Naive thymus-derived CD4-positive, alpha-beta T cell (primary cell): Measurements from ENCODE around the gene NRCAM. TPM values are rescaled to one million over a fixed set of nuclear protein-coding genes. Genes with fewer than 3 reads are reported as not detected.

Experiments
- ATAC-seq: fragments of 150-1000 bp; cut with Tn5 transposase; 2 replicates; pipeline ENCODE4 v1.10.0; 2021; ENCODE audit warnings: mild to moderate bottlenecking, moderate library complexity
- CTCF ChIA-PET: fragments of 350-600 bp; sonication (Branson Sonifier 250); formaldehyde crosslinking; loops from one replicate; lab custom pipeline; 2021; ENCODE audit warnings: antibody characterized with exemption; lab: Charles Lee
- POLR2A ChIA-PET: fragments of 350-600 bp; sonication (Branson Sonifier 250); formaldehyde crosslinking; loops from one replicate; lab custom pipeline; 2021; ENCODE audit warnings: antibody characterized with exemption, inconsistent platforms; lab: Charles Lee
- DNase-seq, 9 donors: peaks; one replicate each; pipeline versions ENCODE4 v3.0.0 to v3.0.0-alpha.2; 2020 to 2022; ENCODE audit warnings: mixed read lengths in 1 of 9
- H3K27ac ChIP-seq: one replicate; pipeline ENCODE4 v1.7.0; 2013; ENCODE audit warnings: mild to moderate bottlenecking, low read depth, low read length, moderate library complexity
- H3K27me3 ChIP-seq, 2 donors: one replicate each; pipeline ENCODE4 v1.7.0; 2013; ENCODE audit warnings: low read length in 2 of 2, mild to moderate bottlenecking in 2 of 2, moderate library complexity in 2 of 2; ENCODE audit not compliant: control insufficient read depth in 2 of 2, insufficient read depth in 2 of 2
- H3K36me3 ChIP-seq, 3 experiments: 1 replicate in 2 of 3; 2 replicates in 1 of 3; pipeline ENCODE4 v1.7.0; 2013; ENCODE audit warnings: low read length in 3 of 3, mild to moderate bottlenecking in 3 of 3, moderate library complexity in 1 of 3; ENCODE audit not compliant: insufficient read depth in 3 of 3, control insufficient read depth in 2 of 3
- H3K4me1 ChIP-seq, 2 donors: one replicate each; pipeline ENCODE4 v1.7.0; 2013; ENCODE audit warnings: low read length in 2 of 2, mild to moderate bottlenecking in 2 of 2, moderate library complexity in 1 of 2; ENCODE audit not compliant: control insufficient read depth in 2 of 2, insufficient read depth in 2 of 2
- H3K4me3 ChIP-seq: 2 replicates; pipeline ENCODE4 v1.7.0; 2013; ENCODE audit warnings: mild to moderate bottlenecking, low read length
- H3K9me3 ChIP-seq, 3 experiments: 1 replicate in 2 of 3; 2 replicates in 1 of 3; pipeline ENCODE4 v1.7.0; 2013; ENCODE audit warnings: low read length in 3 of 3; ENCODE audit not compliant: control insufficient read depth in 2 of 3
- H3K27ac Mint-ChIP-seq, 9 donors: one replicate each; pipeline ENCODE4 v1.8.0; 2020 to 2022; ENCODE audit warnings: mixed read lengths in 9 of 9, mild to moderate bottlenecking in 8 of 9, moderate library complexity in 5 of 9, inconsistent platforms in 2 of 9
- H3K27me3 Mint-ChIP-seq, 5 donors: one replicate each; pipeline ENCODE4 v1.8.0; 2021 to 2022; ENCODE audit warnings: mixed read lengths in 5 of 5, mild to moderate bottlenecking in 1 of 5
- H3K36me3 Mint-ChIP-seq, 5 donors: one replicate each; pipeline ENCODE4 v1.8.0; 2020 to 2022; ENCODE audit warnings: mixed read lengths in 5 of 5, mild to moderate bottlenecking in 3 of 5, inconsistent platforms in 1 of 5
- H3K4me1 Mint-ChIP-seq, 7 donors: one replicate each; pipeline ENCODE4 v1.8.0; 2020 to 2022; ENCODE audit warnings: mixed read lengths in 7 of 7, mild to moderate bottlenecking in 3 of 7, inconsistent platforms in 1 of 7
- H3K4me3 Mint-ChIP-seq, 10 donors: one replicate each; pipeline ENCODE4 v1.8.0; 2020 to 2022; ENCODE audit warnings: mild to moderate bottlenecking in 10 of 10, mixed read lengths in 10 of 10, moderate library complexity in 6 of 10, inconsistent platforms in 2 of 10
- H3K9me3 Mint-ChIP-seq, 11 donors: one replicate each; pipeline ENCODE4 v1.8.0; 2020 to 2022; ENCODE audit warnings: mixed read lengths in 11 of 11, mild to moderate bottlenecking in 4 of 11, inconsistent platforms in 1 of 11, moderate library complexity in 1 of 11
- intact Hi-C, 2 donors: fragments of 100-400 bp; cut with micrococcal nuclease; formaldehyde crosslinking; loops; one replicate each; pipeline ENCODE4 v1.15.1; 2023
- polyA plus RNA-seq, 2 donors: library from polyadenylated mRNA; unstranded; fragments of 300-500 nt; fragmentation: Illumina TruSeq; gene quantifications; one replicate each; pipeline ENCODE4 v1.2.3, GENCODE V29; 2021
- total RNA-seq, 6 experiments: library from RNA in 5 of 6; stranded (reverse) in 5 of 6; gene quantifications; 1 replicate in 5 of 6; 2 replicates in 1 of 6; pipeline ENCODE4 v1.2.3 and lab custom pipeline; 2021 to 2026

The NRCAM gene
- total and polyA plus RNA-seq, 7 experiments from 2014 or later = 2.1 to 13.6 (median 6.4) TPM; not detected in 1

DNA sequence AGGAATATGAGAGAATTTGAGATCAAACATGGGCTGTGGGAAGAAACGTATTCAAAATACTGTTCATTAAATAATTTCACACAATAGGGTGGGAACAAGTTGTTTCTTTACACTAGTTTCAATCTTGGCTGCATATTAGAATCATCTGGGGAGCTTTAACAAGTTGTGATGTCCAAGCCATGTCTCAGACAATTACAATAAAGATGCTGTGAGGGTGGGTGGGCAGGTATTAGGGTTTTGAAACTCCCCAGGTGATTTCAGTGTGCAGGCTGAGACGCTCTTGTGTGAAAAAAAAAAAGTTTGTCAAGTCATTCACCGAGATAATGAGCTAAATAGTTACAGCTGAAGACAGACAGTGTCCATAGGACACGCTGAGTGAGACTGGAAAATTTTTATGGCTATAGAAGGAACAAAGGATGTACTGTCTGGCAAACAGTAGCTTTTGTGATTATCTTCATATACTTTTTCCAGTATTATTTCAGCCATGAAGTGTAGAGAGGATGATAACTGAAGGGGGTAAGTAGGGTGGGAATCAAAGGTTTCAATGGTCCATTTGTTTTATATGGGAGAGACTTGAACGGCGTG lies 313.5 kb downstream of the NRCAM start:
- Histone ChIP-seq H3K27me3 (no peaks in the 10 kb centered on the region), H3K36me3 (no peaks in the 10 kb centered on the region), H3K4me3 (no peak overlapping the region), H3K9me3 (no peaks in the 10 kb centered on the region), H3K27ac (no peak overlapping the region), H3K4me1 (no peaks in the 10 kb centered on the region)
- Mint-ChIP-seq H3K4me1 (peaks cover 0 to 4% (median 0%) of the 10 kb centered on the region in 7 donors), H3K36me3 (peaks cover 0 to 2% (median 0%) of the 10 kb centered on the region in 5 donors), H3K9me3 (peaks cover 0 to 1% (median 0%) of the 10 kb centered on the region in 11 donors), H3K27me3 (peaks cover 0 to 20% (median 9%) of the 10 kb centered on the region in 5 donors), H3K4me3 (no peak overlapping the region), H3K27ac (no peak overlapping the region)
- ChIA-PET POLR2A (no interaction called here), CTCF (no interaction called here)
- no peak for DNase-seq
- no peak for ATAC-seq
- intact Hi-C loops = loop anchor here (10.0 kb wide), 4 partner anchors 128 to 998 kb away; no protein-coding TSS in a partner anchor

DNA sequence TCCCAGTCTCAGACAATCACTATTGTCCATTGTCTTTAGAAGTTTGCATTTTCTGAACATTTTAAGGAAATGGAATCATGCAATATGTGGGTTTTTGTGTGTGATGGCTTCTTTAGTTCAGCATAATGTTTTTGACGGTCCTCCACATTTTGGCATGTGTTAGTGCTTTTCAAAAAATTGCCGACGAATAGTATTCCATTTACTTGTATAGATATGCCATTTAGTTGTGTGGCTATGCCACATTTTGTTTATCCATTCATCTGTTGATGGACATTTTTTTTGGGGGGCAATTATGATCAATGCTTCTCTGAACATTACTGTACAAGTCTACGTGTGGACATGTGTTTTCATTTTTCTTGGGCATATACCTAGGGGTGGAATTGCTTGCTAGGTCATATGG lies 314.1 kb downstream of the NRCAM start:
- intact Hi-C loops = loop anchor here (10.0 kb wide), 4 partner anchors 127 to 997 kb away; no protein-coding TSS in a partner anchor
- POLR2A ChIA-PET = no interaction called here

DNA sequence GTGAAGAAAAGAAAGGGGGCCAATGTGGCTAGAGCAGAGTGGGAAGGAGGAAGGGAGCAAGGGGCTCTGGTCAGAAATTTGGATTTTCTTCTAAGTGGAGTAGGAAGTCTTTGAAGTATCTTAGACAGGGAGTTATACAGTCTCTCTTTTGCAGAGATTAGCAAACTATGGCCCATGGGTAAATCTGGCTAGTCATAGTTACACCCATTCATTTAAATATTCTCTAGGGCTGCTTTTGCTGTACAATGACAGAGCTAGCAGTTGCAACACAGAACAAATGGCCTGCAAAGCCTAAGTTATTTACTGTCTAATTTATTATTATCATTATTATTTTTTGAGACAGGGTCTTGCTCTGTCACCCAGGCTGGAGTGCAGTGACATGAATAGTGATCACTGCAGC lies 315.6 kb downstream of the NRCAM start:
- DNase-seq (no peak), ATAC-seq (no peak)
- peaks cover 3 to 12% (median 8%) of the 10 kb centered on the region in 7 donors for H3K4me1 Mint-ChIP-seq
- H3K27ac Mint-ChIP-seq = no peak overlapping the region
- intact Hi-C loops = loop anchor here (10.0 kb wide), 4 partner anchors 126 to 996 kb away; no protein-coding TSS in a partner anchor
- H3K4me3 ChIP-seq = no peak overlapping the region
- peaks cover 0 to 19% (median 9%) of the 10 kb centered on the region in 5 donors for H3K27me3 Mint-ChIP-seq
- no peaks in the 10 kb centered on the region for H3K9me3 ChIP-seq
- H3K27me3 ChIP-seq = no peaks in the 10 kb centered on the region
- POLR2A ChIA-PET = no interaction called here
- H3K4me1 ChIP-seq = no peaks in the 10 kb centered on the region
- H3K4me3 Mint-ChIP-seq = no peak overlapping the region
- H3K36me3 Mint-ChIP-seq = peaks cover 0 to 11% (median 0%) of the 10 kb centered on the region in 5 donors
- CTCF ChIA-PET = no interaction called here
- H3K36me3 ChIP-seq = no peaks in the 10 kb centered on the region
- H3K9me3 Mint-ChIP-seq = peaks cover 0 to 5% (median 0%) of the 10 kb centered on the region in 11 donors
- H3K27ac ChIP-seq = no peak overlapping the region

More for the DNA sequence above, 314.1 kb downstream of the NRCAM start:
- Mint-ChIP-seq H3K27ac (no peak overlapping the region), H3K36me3 (peaks cover 0 to 5% (median 0%) of the 10 kb centered on the region in 5 donors), H3K27me3 (peaks cover 0 to 23% (median 9%) of the 10 kb centered on the region in 5 donors), H3K4me1 (peaks cover 0 to 4% (median 0%) of the 10 kb centered on the region in 7 donors), H3K4me3 (no peak overlapping the region), H3K9me3 (peaks cover 0 to 5% (median 0%) of the 10 kb centered on the region in 11 donors)
- CTCF ChIA-PET = no interaction called here
- Histone ChIP-seq H3K27ac (no peak overlapping the region), H3K4me1 (no peaks in the 10 kb centered on the region), H3K9me3 (no peaks in the 10 kb centered on the region), H3K27me3 (no peaks in the 10 kb centered on the region), H3K36me3 (no peaks in the 10 kb centered on the region), H3K4me3 (no peak overlapping the region)
- ATAC-seq = no peak
- no peak for DNase-seq

DNA sequence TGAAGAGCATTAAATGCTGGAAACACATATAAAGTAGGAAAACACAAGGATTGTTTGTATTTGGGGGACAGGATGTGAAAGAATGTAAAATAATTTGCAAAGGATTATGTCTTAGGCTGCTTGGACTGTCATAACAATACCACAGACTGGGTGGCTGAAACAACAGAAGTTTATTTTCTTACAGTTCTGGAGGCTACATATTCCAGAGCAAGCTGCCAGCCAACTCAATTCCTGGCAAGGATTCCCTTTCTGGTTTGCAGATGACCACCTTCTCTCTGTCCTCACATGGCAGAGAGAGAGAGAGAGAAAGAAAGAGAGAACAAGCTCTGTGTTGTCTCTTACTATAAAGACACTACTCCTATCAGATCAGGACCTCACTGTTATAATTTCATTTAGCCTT lies 317.3 kb downstream of the NRCAM start:
- peaks cover 0 to 9% of the 10 kb centered on the region in 2 donors for H3K4me1 ChIP-seq
- peaks cover 0 to 23% (median 9%) of the 10 kb centered on the region in 5 donors for H3K27me3 Mint-ChIP-seq
- no peak for ATAC-seq
- H3K27ac Mint-ChIP-seq = no peak overlapping the region
- H3K4me3 Mint-ChIP-seq = no peak overlapping the region
- H3K27me3 ChIP-seq = no peaks in the 10 kb centered on the region
- no peak overlapping the region for H3K4me3 ChIP-seq
- intact Hi-C loops = no loop called here
- ChIA-PET POLR2A (no interaction called here), CTCF (no interaction called here)
- H3K9me3 ChIP-seq = no peaks in the 10 kb centered on the region
- no peaks in the 10 kb centered on the region for H3K36me3 ChIP-seq
- no peak overlapping the region for H3K27ac ChIP-seq
- H3K36me3 Mint-ChIP-seq = peaks cover 0 to 13% (median 0%) of the 10 kb centered on the region in 5 donors
- peaks cover 0 to 5% (median 0%) of the 10 kb centered on the region in 11 donors for H3K9me3 Mint-ChIP-seq
- H3K4me1 Mint-ChIP-seq = peaks cover 9 to 24% (median 17%) of the 10 kb centered on the region in 7 donors
- no peak for DNase-seq

DNA sequence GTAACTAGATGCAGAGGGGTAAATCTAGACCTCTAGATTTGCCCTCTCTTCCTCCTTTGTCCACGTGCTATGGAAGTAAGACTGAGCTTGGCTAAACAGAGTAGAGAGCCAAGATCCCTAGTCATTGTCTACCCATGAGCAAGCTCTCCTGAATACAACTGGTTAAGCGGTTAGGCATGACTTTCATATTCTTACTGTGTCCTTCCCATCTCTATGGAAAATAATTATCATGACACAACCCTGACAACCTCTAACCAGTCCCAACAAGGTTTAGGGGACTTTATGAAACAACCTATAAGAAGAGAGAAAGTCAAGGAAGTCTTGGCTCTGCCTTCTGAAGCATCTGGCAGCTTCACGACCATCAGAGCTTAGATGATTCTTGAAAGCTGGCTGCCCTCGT lies 318.2 kb downstream of the NRCAM start:
- H3K27me3 ChIP-seq = no peaks in the 10 kb centered on the region
- H3K36me3 Mint-ChIP-seq = peaks cover 0 to 13% (median 0%) of the 10 kb centered on the region in 5 donors
- intact Hi-C loops = no loop called here
- no peak overlapping the region for H3K4me3 ChIP-seq
- no peaks in the 10 kb centered on the region for H3K36me3 ChIP-seq
- ChIA-PET CTCF (no interaction called here), POLR2A (no interaction called here)
- peaks cover 0 to 5% (median 0%) of the 10 kb centered on the region in 11 donors for H3K9me3 Mint-ChIP-seq
- no peak overlapping the region for H3K27ac ChIP-seq
- H3K27ac Mint-ChIP-seq = no peak overlapping the region
- no peak for DNase-seq
- H3K4me1 Mint-ChIP-seq = peaks cover 9 to 24% (median 17%) of the 10 kb centered on the region in 7 donors
- no peak for ATAC-seq
- H3K9me3 ChIP-seq = no peaks in the 10 kb centered on the region
- peaks cover 0 to 9% of the 10 kb centered on the region in 2 donors for H3K4me1 ChIP-seq
- H3K4me3 Mint-ChIP-seq = no peak overlapping the region
- peaks cover 0 to 24% (median 6%) of the 10 kb centered on the region in 5 donors for H3K27me3 Mint-ChIP-seq

DNA sequence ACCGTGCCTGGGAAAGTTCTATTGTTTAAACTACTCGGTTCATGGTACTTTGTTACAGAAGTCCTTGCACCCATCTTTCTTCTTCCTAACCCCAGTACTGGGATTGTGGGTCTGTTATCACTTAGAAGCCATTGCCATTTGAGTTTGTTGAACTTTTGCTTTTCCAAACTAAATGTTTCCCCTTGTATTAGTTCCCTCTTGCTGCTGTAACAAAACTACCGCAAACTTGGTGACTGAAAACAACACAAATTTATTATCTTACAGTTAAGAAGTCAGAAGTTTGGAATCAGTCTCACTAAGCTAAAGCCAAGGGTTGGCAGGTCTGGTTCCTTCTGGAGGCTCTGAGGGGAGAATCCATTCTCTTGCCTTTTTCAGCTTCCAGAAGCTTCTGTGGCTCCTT lies 319.2 kb downstream of the NRCAM start:
- ChIA-PET CTCF (interaction anchor here (1.1 kb wide), 1 partner anchor 9 kb away, joined by 3 read pairs; no protein-coding TSS in a partner anchor), POLR2A (no interaction called here)
- Mint-ChIP-seq H3K27me3 (peaks cover 0 to 22% (median 5%) of the 10 kb centered on the region in 5 donors), H3K36me3 (peaks cover 0 to 13% (median 0%) of the 10 kb centered on the region in 5 donors), H3K4me3 (no peak overlapping the region), H3K27ac (no peak overlapping the region), H3K4me1 (peaks cover 9 to 24% (median 17%) of the 10 kb centered on the region in 7 donors), H3K9me3 (peaks cover 0 to 5% (median 0%) of the 10 kb centered on the region in 11 donors)
- H3K36me3 ChIP-seq = no peaks in the 10 kb centered on the region
- no peak overlapping the region for H3K27ac ChIP-seq
- no peaks in the 10 kb centered on the region for H3K27me3 ChIP-seq
- peaks cover 0 to 9% of the 10 kb centered on the region in 2 donors for H3K4me1 ChIP-seq
- ATAC-seq (no peak), DNase-seq (no peak)
- intact Hi-C loops = no loop called here
- H3K4me3 ChIP-seq = no peak overlapping the region
- no peaks in the 10 kb centered on the region for H3K9me3 ChIP-seq
